T47D (cell line): ENCODE measurements around the gene KRTAP10-9.

ENCODE experiments used
- DNase-seq, 2 experiments: peaks; one replicate each; pipeline versions ENCODE4 v3.0.0 to v3.0.0-alpha.2; 2011 to 2012; ENCODE audit warnings: low read depth in 1 of 2, low spot score in 1 of 2
- JUND ChIP-seq: IDR thresholded peaks from 2 replicates; pipeline ENCODE4 v1.6.1; 2012; ENCODE audit warnings: low read depth
- in situ Hi-C: cut with HindIII; loops from 2 replicates; pipeline ENCODE4 v1.10.0; 2016; ENCODE audit warnings: low sequenced_read_pairs, low pct_unique_long_range_greater_than_20kb

KRTAP10-9 gene

GRCh38 chr21:44647222-44647552, 20.3 kb downstream of the KRTAP10-9 start:
- in situ Hi-C loops: no loop called here
- TF ChIP-seq JUND: no peak
- DNase-seq: peak in 1 of 2 experiments; percentile 32

- TF ChIP-seq JUND: no peak
- DNase-seq: no peak
- in situ Hi-C loops: no loop called here
Observed at GRCh38 chr21:44648557-44649311, 21.8 kb downstream of the KRTAP10-9 start.

GRCh38 chr21:44649521-44650100, 22.7 kb downstream of the KRTAP10-9 start:
- no peak for DNase-seq
- in situ Hi-C loops: no loop called here
- TF ChIP-seq JUND: no peak

- in situ Hi-C loops: no loop called here
- TF ChIP-seq JUND: no peak
- DNase-seq: no peak
Observed at GRCh38 chr21:44650265-44650972, 23.5 kb downstream of the KRTAP10-9 start.

GRCh38 chr21:44650973-44651675, 24.2 kb downstream of the KRTAP10-9 start:
- DNase-seq: no peak
- in situ Hi-C loops: no loop called here
- TF ChIP-seq JUND: no peak

GRCh38 chr21:44653123-44653522, 26.2 kb downstream of the KRTAP10-9 start:
- in situ Hi-C loops: no loop called here
- TF ChIP-seq JUND: no peak
- DNase-seq: no peak

GRCh38 chr21:44653656-44654575, 27.0 kb downstream of the KRTAP10-9 start:
- TF ChIP-seq JUND: no peak
- no peak for DNase-seq
- in situ Hi-C loops: no loop called here

- DNase-seq: no peak
- in situ Hi-C loops: no loop called here
- TF ChIP-seq JUND: no peak
Observed at GRCh38 chr21:44654576-44655175, 27.8 kb downstream of the KRTAP10-9 start, which contains the start of gene KRTAP12-4. Gene KRTAP12-4 (minus strand): TSS chr21:44654659. CDS start chr21:44654614, 45 bp downstream.

- no peak for TF ChIP-seq JUND
- DNase-seq: no peak
- in situ Hi-C loops: no loop called here
Observed at GRCh38 chr21:44656868-44657267, 30.0 kb downstream of the KRTAP10-9 start.

GRCh38 chr21:44657635-44658540, 31.0 kb downstream of the KRTAP10-9 start, which contains the start of gene KRTAP12-3:
Gene KRTAP12-3 (plus strand): TSS chr21:44657932. CDS start chr21:44657980, 48 bp downstream.
- no peak for TF ChIP-seq JUND
- in situ Hi-C loops: no loop called here
- no peak for DNase-seq

GRCh38 chr21:44658541-44658910, 31.6 kb downstream of the KRTAP10-9 start:
- in situ Hi-C loops: no loop called here
- DNase-seq: no peak
- TF ChIP-seq JUND: no peak
